K562 (cell line): Measurements from ENCODE around the gene NEB. TPM values are rescaled to one million over a fixed set of nuclear protein-coding genes. Genes with fewer than 3 reads are reported as not detected.

ENCODE experiments used
- ARID1B ChIP-seq: fragments of 450-650 bp; IDR thresholded peaks from 2 replicates; pipeline ENCODE4 v1.6.1; 2016; ENCODE audit warnings: antibody characterized with exemption, mild to moderate bottlenecking, inconsistent platforms
- BDP1 ChIP-seq: IDR thresholded peaks from 3 replicates; pipeline ENCODE4 v1.6.1; 2011; ENCODE audit not compliant: insufficient read length, insufficient read depth
- BMI1 ChIP-seq: fragments of 150-350 bp; IDR thresholded peaks from 2 replicates; pipeline ENCODE4 v1.6.1; 2014; ENCODE audit warnings: low read length
- CBX3 ChIP-seq, 2 experiments: IDR thresholded peaks; 1 replicate in 1 of 2; 2 replicates in 1 of 2; pipeline ENCODE4 v1.6.1; 2012; ENCODE audit warnings: inconsistent platforms in 2 of 2, low read length in 2 of 2, borderline replicate concordance in 1 of 2, control low read depth in 1 of 2
- DACH1 ChIP-seq: fragments of 450-650 bp; IDR thresholded peaks from 2 replicates; pipeline ENCODE4 v1.6.1; 2018; ENCODE audit not compliant: partially characterized antibody
- ELF1 ChIP-seq: fragments of 200-800 bp; sonication (Bioruptor generic); IDR thresholded peaks from 2 replicates; pipeline ENCODE4 v1.6.1; 2016; ENCODE audit warnings: missing genetic modification characterization, missing compliant biosample characterization
- FOS ChIP-seq: IDR thresholded peaks from 3 replicates; pipeline ENCODE4 v1.6.1; 2011; ENCODE audit not compliant: insufficient read length; ENCODE audit errors: extremely low read depth
- HIVEP1 ChIP-seq: fragments of 250-450 bp; sonication (Bioruptor Pico); IDR thresholded peaks from 2 replicates; pipeline ENCODE4 v1.4.0; 2020; ENCODE audit warnings: mild to moderate bottlenecking
- HSF4 ChIP-seq: fragments of 250-450 bp; sonication (Bioruptor Pico); IDR thresholded peaks from 2 replicates; pipeline ENCODE4 v2.1.2; 2022; ENCODE audit warnings: mild to moderate bottlenecking, moderate library complexity, borderline replicate concordance
- SLC30A9 ChIP-seq: fragments of 250-450 bp; sonication (Bioruptor Pico); IDR thresholded peaks from 2 replicates; pipeline ENCODE4 v1.8.0; 2022; ENCODE audit warnings: mild to moderate bottlenecking, moderate library complexity
- THRAP3 ChIP-seq: fragments of 450-650 bp; IDR thresholded peaks from 2 replicates; pipeline ENCODE4 v1.6.1; 2016; ENCODE audit warnings: mild to moderate bottlenecking, inconsistent platforms, borderline replicate concordance
- XRCC4 ChIP-seq: IDR thresholded peaks from one replicate; pipeline ENCODE4 v1.6.1; 2011; ENCODE audit not compliant: insufficient read depth, insufficient read length; ENCODE audit errors: extremely low read depth
- ZFPM2 ChIP-seq: fragments of 250-450 bp; sonication (Bioruptor Pico); IDR thresholded peaks from 2 replicates; pipeline ENCODE4 v1.5.1; 2022; ENCODE audit warnings: mild to moderate bottlenecking
- ZNF140 ChIP-seq: fragments of 250-450 bp; sonication (Bioruptor Pico); IDR thresholded peaks from 2 replicates; pipeline ENCODE4 v1.8.0; 2021; ENCODE audit warnings: moderate library complexity, mild to moderate bottlenecking, inconsistent platforms
- ZNF239 ChIP-seq: fragments of 250-450 bp; sonication (Bioruptor Pico); IDR thresholded peaks from 2 replicates; pipeline ENCODE4 v1.4.0; 2020; ENCODE audit warnings: mild to moderate bottlenecking
- ZNF354B ChIP-seq: fragments of 250-450 bp; sonication (Bioruptor Pico); IDR thresholded peaks from 2 replicates; pipeline ENCODE4 v1.4.0; 2020
- ZNF518B ChIP-seq: fragments of 250-450 bp; sonication (Bioruptor Pico); IDR thresholded peaks from 2 replicates; pipeline ENCODE4 v1.5.0; 2021; ENCODE audit warnings: mild to moderate bottlenecking, moderate library complexity
- ZNF77 ChIP-seq: fragments of 250-450 bp; sonication (Bioruptor Pico); IDR thresholded peaks from 2 replicates; pipeline ENCODE4 v1.5.0; 2020
- ZNF830 ChIP-seq: fragments of 250-450 bp; sonication (Bioruptor Pico); IDR thresholded peaks from 2 replicates; pipeline ENCODE4 v1.5.0; 2021; ENCODE audit warnings: mild to moderate bottlenecking
- polyA plus RNA-seq, 8 experiments: library from polyadenylated mRNA; depleted of rRNA in 4 of 8; stranded (reverse) in 5 of 8; unstranded in 3 of 8; fragments of >200 nt; fragmentation: Nextera tagmentation in 2 of 8; fragmentation: Illumina TruSeq in 1 of 8; extraction: Ambion mirVana in 2 of 8; extraction: Trizol in 1 of 8; gene quantifications; 2 replicates each; pipeline versions ENCODE4 v1.2.1 to v1.2.3, GENCODE V29; 2011 to 2014; ENCODE audit warnings: inconsistent platforms in 1 of 8, missing spikeins in 1 of 8
- total RNA-seq, 7 experiments: library from RNA; depleted of rRNA in 6 of 7; stranded (reverse); fragments of >200 nt in 6 of 7; fragmentation: Illumina TruSeq in 2 of 7; extraction: Trizol in 2 of 7; gene quantifications; 2 replicates each; pipeline versions ENCODE4 v1.2.1 to v1.2.3, GENCODE V29; 2011 to 2021; ENCODE audit warnings: low replicate concordance in 1 of 7
- TF ChIP-seq, protein P1 (sequence below): fragments of 150-350 bp; IDR thresholded peaks from 2 replicates; pipeline ENCODE4 v1.6.1; 2014; ENCODE audit warnings: low read depth, mild to moderate bottlenecking, low read length, borderline replicate concordance
- TF ChIP-seq, protein P2 (sequence below): IDR thresholded peaks from 2 replicates; pipeline ENCODE4 v1.6.1; 2011; ENCODE audit warnings: borderline replicate concordance, low read depth, mild to moderate bottlenecking, moderate library complexity, low read length; ENCODE audit not compliant: insufficient read depth, poor library complexity, severe bottlenecking

Gene NEB
- total and polyA plus RNA-seq, 9 of the 15 experiments (the other 6 are each of a cell fraction or from before 2014, with no cell fraction given): 1.7 to 3.8 (median 2.9) TPM

GRCh38 chr2:151782378-151783132 is 48.3 kb upstream of the NEB start (continued):
- TF ChIP-seq, protein P1, sequence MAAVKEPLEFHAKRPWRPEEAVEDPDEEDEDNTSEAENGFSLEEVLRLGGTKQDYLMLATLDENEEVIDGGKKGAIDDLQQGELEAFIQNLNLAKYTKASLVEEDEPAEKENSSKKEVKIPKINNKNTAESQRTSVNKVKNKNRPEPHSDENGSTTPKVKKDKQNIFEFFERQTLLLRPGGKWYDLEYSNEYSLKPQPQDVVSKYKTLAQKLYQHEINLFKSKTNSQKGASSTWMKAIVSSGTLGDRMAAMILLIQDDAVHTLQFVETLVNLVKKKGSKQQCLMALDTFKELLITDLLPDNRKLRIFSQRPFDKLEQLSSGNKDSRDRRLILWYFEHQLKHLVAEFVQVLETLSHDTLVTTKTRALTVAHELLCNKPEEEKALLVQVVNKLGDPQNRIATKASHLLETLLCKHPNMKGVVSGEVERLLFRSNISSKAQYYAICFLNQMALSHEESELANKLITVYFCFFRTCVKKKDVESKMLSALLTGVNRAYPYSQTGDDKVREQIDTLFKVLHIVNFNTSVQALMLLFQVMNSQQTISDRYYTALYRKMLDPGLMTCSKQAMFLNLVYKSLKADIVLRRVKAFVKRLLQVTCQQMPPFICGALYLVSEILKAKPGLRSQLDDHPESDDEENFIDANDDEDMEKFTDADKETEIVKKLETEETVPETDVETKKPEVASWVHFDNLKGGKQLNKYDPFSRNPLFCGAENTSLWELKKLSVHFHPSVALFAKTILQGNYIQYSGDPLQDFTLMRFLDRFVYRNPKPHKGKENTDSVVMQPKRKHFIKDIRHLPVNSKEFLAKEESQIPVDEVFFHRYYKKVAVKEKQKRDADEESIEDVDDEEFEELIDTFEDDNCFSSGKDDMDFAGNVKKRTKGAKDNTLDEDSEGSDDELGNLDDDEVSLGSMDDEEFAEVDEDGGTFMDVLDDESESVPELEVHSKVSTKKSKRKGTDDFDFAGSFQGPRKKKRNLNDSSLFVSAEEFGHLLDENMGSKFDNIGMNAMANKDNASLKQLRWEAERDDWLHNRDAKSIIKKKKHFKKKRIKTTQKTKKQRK: no peak
- TF ChIP-seq BMI1 (no peak), CBX3 (IDR thresholded peaks at IDR 0.05; ENCODE audit: borderline replicate concordance in 1 of 2, low read length in 2 of 2) (no peak; a peak in 1 of 3 replicates), FOS (no peak), BDP1 (no peak), XRCC4 (no peak), ZNF518B (no peak), HSF4 (CRISPR knock-in tag) (no peak), ZNF140 (no peak), ZNF354B (CRISPR knock-in tag) (no peak), SLC30A9 (CRISPR knock-in tag) (no peak), THRAP3 (no peak), DACH1 (no peak), ARID1B (peak; percentile 97), HIVEP1 (no peak), ZNF77 (no peak), ZNF239 (CRISPR knock-in tag) (no peak), ZNF830 (CRISPR knock-in tag) (no peak), ELF1 (tag) (no peak), ZFPM2 (CRISPR knock-in tag) (no peak)
- TF ChIP-seq, protein P2, sequence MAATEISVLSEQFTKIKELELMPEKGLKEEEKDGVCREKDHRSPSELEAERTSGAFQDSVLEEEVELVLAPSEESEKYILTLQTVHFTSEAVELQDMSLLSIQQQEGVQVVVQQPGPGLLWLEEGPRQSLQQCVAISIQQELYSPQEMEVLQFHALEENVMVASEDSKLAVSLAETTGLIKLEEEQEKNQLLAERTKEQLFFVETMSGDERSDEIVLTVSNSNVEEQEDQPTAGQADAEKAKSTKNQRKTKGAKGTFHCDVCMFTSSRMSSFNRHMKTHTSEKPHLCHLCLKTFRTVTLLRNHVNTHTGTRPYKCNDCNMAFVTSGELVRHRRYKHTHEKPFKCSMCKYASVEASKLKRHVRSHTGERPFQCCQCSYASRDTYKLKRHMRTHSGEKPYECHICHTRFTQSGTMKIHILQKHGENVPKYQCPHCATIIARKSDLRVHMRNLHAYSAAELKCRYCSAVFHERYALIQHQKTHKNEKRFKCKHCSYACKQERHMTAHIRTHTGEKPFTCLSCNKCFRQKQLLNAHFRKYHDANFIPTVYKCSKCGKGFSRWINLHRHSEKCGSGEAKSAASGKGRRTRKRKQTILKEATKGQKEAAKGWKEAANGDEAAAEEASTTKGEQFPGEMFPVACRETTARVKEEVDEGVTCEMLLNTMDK: no peak
